GM12874 (cell line): Measurements from ENCODE around the gene TBL1X.

ENCODE experiments used
- CTCF ChIP-seq: IDR thresholded peaks from 2 replicates; pipeline ENCODE4 v1.5.1; 2011; ENCODE audit warnings: low read depth, mild to moderate bottlenecking, control low read depth, low read length, moderate library complexity; ENCODE audit not compliant: insufficient read depth

Gene TBL1X

DNA sequence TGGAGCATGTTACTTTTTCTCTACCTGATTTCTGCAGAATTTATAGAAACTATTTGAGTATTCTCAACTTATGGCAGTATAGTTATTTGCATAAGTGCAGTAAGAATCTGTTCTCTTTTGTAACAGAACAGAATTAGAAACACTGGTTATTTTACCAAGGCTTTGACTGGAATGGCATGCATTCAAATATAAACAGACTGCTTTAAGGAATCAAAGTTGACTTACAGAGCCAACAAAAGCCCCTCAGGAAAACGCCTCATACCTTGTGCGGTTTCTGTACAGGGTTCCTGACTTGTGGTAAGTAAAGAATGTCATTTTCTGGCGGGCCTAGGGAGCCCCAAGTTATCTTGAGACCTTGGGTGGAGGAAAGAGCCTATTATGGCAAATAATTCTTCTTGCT lies 203.7 kb downstream of the TBL1X start:
- no peak for TF ChIP-seq CTCF

- no peak for TF ChIP-seq CTCF
These were observed 205.4 kb downstream of the TBL1X start for GRCh38 chrX:9670136-9670814.

GRCh38 chrX:9671998-9672397 lies 207.1 kb downstream of the TBL1X start:
- TF ChIP-seq CTCF: no peak

- no peak for TF ChIP-seq CTCF
These were observed 211.4 kb downstream of the TBL1X start for GRCh38 chrX:9676306-9676705.

DNA sequence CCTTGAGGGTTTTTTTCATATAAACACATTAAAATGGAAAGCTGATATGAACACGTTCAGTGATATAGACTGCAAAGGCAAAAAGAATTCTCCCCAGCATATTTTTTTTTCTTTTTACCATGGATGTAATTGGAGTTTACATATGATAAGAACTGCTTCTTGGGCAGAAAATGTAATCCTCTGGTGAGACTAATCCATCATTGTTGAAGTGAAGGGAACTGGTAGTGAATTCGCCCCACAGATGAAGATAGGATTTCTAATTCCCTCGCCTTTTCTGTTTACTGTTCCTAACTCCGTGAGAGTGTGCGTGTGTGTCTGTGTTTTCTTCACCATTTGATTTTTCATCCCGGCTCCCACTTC lies 211.9 kb downstream of the TBL1X start:
- no peak for TF ChIP-seq CTCF

DNA sequence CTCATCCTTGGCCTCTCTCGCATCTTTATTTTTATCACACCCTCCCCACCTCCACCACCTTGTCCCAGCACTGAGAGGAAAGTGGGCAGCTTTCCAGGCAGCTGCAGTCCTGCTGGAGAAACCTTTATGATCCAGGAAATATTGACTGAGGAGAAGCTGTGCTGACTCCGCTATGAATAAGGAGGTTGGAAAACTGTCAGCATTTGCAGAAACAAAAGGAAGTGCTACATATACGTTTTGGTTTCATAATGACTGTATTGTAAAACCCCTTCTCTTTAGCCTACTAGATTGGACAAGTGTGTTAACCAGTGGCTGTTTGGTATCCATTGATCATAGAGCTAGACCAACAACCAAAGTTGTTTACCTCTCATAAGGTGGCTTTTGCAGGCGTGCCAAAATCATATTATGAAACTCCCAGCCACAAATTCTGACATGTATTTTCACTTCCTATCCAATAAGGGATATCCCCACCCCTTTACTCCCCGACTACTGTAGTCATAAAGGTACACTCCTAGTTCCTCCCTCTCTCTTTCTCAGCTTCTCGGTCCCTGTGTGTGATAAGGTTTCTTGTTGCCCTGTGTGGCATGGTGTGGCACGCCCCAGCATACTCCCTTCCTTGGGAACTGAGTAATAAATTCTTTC lies 212.4 kb downstream of the TBL1X start:
- no peak for TF ChIP-seq CTCF

GRCh38 chrX:9678215-9678965 lies 213.5 kb downstream of the TBL1X start:
- no peak for TF ChIP-seq CTCF
